ENCODE measurements around the gene ZNF747.
"Not testable (repeated sequence)": the region's sequence is repeated elsewhere in the genome, so short reads cannot be mapped to it uniquely, and the experiment has no call there.

ZNF747 gene

GRCh38 chr16:30532285-30533145 is 2.1 kb downstream of the ZNF747 start:
- DNase-seq: no peak

DNA sequence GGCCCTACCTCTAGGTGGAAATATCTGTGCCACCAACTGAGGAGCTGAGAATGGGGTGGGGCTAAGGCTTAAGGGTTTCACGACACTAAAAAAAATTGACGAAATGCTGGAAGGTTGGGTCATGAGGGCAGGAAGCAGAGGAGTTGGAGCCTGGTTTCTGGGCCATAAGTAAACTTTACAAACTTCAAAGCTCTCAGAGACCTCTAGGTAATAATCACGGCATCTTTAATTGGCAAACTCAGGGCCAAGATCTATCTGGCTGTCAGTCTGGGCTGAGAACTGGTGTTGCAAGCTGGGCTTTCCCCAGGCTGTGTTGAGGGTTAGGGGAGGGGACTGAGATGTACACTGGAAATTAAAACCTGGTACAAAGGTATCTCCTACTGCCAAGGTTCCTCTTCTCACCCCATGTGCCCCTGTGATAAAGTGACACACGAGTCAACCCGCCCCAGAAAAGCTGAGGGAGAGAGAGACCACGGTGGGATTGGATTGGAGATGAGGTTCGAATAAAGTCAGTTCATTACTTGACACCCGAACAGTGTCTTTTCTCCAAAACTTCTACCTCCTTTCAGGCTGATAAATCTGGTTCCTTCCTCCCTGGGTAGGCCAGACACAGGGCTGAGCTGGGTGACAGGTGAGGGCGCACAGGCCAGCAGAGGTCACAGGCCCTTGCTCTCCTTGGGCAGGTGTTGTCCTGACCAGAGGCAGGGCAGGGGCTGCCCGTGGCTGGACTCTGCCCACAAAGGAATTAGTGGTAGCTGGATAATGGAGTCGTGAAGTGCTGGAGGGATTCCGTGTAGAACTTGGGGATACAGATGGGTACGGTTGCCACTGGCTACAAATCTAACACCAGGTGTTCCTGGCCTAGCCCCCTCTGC is 4.3 kb downstream of the ZNF747 start:
- DNase-seq: no peak

- DNase-seq: no peak
These were observed 5.7 kb downstream of the ZNF747 start for GRCh38 chr16:30528799-30529457.

DNA sequence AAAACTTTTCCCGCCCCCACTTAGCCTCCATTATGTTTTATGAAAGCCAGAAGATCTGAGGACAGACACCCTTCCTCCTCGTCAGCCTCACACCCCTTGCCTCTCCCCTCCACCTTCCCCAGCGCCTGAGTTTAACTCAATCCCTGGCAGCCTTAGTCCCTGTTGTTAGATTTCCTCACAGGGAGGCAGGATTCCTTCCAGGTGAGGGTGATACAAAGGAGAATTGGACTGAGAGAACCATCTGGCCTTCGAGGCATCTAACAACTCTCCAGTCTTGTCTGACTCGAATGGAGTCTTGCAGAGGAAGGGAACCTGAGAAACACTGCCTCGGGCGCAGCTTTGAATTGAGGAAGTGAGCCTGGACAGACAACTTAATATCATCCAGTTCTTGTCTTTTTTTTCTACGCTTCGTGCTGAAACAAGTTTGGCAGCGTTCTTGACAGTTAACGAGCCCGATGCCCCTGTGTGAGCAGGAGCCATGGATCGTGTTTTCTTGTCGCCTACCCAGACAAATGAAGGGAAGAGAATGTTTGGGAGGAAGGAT is 7.0 kb downstream of the ZNF747 start:
- no peak for DNase-seq

- peak; percentile 83 for DNase-seq
These were observed 7.6 kb downstream of the ZNF747 start for GRCh38 chr16:30526823-30527634.

DNA sequence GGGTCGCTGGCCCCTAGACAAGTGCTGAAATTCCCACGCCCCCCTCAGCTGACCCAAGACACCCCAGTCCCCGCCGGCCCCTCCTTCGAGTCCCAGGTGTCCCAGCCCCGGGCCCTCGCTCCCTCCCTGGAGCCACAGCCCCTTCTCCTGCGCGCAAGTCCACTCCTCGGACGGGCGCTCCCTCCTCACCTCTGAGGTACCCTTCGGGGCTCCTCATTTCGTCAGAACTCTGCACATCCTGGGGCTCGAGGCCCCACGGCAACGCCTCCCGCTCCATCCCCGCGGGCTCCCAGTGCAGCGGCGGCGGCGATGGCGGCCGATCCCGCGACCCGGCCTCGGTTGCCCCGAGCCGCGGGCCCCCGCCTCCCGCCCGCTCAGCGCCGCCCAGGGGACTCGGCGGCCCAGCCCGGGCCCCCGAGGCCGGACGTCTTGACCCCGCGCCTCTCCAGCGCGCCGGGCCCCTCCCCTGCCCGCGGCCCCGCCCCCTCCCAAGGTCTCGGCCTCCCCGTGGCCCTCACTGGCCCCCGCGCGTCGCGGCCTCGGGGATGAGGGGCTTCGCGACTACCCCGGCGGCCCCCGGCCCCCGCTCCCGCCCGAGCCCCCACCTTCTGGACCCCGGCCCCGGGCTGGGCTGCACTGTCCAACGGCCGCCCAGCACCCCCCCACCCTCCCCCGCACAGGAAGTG is 8.4 kb downstream of the ZNF747 start, which contains the start of gene ZNF768:
Gene ZNF768, minus strand, starts transcription at position 430 of the 686 bp plus-strand sequence. Its CDS starts 153 bp downstream, at position 277.
- DNase-seq: peak; percentile 51

GRCh38 chr16:30525844-30526136 is 8.9 kb downstream of the ZNF747 start:
- no peak for DNase-seq

DNA sequence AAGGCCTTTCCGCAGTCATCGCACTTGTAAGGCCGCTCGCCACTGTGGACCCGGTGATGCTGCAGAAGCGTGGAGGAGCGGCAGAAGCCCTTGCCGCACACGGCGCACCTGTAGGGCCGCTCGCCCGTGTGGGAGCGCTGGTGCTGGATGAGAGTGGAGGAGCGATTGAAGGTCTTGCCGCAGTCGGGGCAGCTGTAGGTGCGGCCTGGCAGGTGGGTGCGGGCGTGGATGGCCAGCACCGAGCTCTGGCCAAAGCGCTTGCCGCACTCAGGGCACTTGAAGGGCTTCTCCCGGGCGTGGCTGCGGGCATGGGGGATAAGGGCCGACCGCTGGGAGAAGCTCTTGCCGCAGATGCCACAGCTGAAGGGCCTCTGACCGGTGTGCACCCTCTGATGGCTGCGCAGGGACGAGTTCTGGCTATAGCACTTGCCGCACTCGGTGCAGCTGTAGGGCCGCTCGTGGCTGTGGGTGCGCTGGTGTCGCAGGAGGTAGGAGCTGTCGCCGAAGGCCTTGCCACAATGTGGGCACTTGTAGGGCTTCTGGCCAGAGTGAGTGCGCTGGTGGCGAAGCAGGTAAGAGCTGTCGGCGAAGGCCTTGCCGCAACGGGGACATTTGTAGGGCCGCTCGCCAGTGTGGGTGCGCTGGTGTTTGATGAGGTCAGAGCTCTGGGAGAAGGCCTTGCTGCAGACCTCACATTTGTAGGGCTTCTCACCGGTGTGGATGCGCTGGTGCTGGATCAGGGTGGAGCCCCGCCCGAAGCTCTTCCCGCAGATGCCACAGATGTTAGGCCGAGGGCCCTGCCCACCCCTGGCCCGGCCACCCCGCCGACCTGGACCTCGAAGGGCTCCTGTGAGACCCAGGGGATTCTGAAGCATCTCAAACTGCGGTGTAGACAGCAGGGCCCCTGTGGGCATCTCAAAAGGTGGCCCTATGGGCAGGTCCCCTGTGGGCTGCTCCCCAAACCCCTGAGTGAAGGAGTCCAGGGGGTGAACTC is 9.8 kb downstream of the ZNF747 start:
- DNase-seq: no peak

- no peak for DNase-seq
These were observed 10.7 kb downstream of the ZNF747 start for GRCh38 chr16:30523768-30524574.

DNA sequence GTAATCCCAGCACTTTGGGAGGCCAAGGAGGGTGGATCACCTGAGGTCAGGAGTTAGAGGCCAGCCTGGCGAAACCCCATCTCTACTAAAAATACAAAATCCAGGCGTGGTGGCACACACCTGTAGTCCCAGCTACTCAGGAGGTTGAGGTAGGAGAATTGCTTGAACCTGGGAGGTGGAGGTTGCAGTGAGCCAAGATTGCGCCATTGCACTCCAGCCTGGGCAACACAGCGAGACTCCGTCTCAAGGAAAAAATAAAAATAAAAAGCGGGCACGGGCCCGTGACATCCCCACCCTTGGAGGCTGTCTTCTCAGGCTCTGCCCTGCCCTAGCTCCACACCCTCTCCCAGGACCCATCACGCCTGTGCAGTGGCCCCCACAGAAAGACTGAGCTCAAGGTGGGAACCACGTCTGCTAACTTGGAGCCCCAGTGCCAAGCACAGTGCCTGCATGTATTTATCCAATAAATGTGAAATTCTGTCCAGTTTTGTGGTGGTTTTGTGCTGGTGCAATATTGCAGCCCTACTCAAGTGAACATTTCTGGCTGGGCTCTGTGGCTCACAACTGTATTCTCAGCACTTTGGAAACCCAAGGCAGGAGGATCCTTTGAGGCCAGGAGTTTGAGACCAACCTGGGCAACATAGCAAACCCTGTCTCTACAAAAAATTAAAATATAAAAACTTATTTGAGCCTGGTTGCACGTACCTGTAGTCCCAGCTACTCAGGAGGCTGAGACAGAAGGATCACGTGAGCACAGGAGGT is 11.8 kb downstream of the ZNF747 start:
- not testable (repeated sequence) for DNase-seq

DNA sequence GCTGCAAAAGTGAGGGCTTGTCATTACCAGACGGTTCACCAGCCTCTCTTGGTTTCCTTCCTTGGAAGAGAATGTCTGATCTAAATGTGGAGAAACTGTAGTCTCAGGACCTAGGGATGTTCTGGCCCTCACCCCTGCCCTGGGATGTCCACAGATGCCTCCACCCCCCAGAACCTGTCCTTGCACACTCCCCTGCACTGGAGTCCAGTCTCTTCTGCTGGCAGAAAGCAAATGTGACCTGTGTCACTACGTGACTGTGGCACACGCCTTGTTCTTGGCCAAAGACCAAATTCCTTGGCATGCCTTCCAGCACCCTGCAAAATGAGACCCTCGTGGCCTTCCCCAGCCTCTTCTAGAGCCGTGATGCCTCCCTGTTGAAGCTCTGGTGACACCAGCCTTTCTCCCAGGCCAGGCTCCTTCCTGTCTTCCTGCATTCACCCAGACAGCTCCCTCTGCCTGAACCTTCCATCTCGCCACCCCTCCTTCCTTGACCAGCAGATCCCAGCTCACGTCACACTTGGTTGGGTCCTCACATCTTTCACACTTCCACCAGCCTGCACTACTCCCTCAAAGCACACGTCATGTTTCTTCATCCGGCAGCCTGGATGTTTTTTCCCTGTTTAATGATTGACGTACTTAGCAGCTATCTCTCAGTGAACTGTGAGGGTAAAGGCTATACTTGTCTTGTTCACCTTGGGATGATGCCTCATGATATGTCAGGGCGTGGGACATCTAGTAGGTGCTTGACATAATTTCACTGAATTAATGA is 12.6 kb downstream of the ZNF747 start:
- no peak for DNase-seq

DNA sequence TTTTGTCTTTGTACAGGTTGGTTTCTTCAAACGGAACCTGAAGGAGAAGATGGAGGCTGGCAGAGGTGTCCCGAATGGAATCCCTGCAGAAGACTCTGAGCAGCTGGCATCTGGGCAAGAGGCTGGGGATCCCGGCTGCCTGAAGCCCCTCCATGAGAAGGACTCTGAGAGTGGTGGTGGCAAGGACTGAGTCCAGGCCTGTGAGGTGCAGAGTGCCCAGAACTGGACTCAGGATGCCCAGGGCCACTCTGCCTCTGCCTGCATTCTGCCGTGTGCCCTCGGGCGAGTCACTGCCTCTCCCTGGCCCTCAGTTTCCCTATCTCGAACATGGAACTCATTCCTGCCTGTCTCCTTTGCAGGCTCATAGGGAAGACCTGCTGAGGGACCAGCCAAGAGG is 13.2 kb downstream of the ZNF747 start:
- DNase-seq: no peak

GRCh38 chr16:30519120-30520049 is 15.3 kb downstream of the ZNF747 start:
- no peak for DNase-seq

GRCh38 chr16:30518552-30518951 is 16.1 kb downstream of the ZNF747 start:
- DNase-seq: no peak

- no peak for DNase-seq
These were observed 19.4 kb downstream of the ZNF747 start for GRCh38 chr16:30515275-30515674.

GRCh38 chr16:30511509-30511908 is 23.1 kb downstream of the ZNF747 start:
- DNase-seq: no peak
